OCI-LY1 (cell line): ENCODE data around the gene HUS1B.

Source experiments
- H2AFZ ChIP-seq: fragments of 200-600 bp; sonication (generic), shearing (Covaris generic); 2 replicates; pipeline ENCODE4 v1.6.0; 2014; ENCODE audit warnings: antibody characterized with exemption, mild to moderate bottlenecking, low read length
- H3F3A ChIP-seq: fragments of 200-600 bp; sonication (generic), shearing (Covaris generic); 2 replicates; pipeline ENCODE4 v1.6.0; 2014; ENCODE audit warnings: mild to moderate bottlenecking, antibody characterized with exemption, low read length, moderate library complexity; ENCODE audit not compliant: insufficient read depth
- H3K27ac ChIP-seq: fragments of 200-600 bp; sonication (generic); 2 replicates; pipeline ENCODE4 v1.5.1; 2014; ENCODE audit warnings: low read length, mixed run types, mild to moderate bottlenecking, low read depth; ENCODE audit not compliant: poor library complexity, severe bottlenecking
- H3K27me3 ChIP-seq: fragments of 200-600 bp; sonication (generic); 2 replicates; pipeline ENCODE4 v1.6.0; 2014; ENCODE audit warnings: antibody characterized with exemption, mild to moderate bottlenecking, low read length, moderate library complexity; ENCODE audit not compliant: insufficient read depth
- H3K36me3 ChIP-seq: fragments of 200-600 bp; sonication (generic); 2 replicates; pipeline ENCODE4 v1.6.1; 2014; ENCODE audit warnings: mild to moderate bottlenecking, antibody characterized with exemption, low read length, moderate library complexity, mixed read lengths; ENCODE audit not compliant: insufficient read depth
- H3K4me1 ChIP-seq: fragments of 200-600 bp; sonication (generic); 2 replicates; pipeline ENCODE4 v1.5.1; 2014; ENCODE audit warnings: mild to moderate bottlenecking, low read length, moderate library complexity; ENCODE audit not compliant: insufficient read depth, severe bottlenecking
- H3K4me2 ChIP-seq: fragments of 200-600 bp; sonication (generic), shearing (Covaris generic); 2 replicates; pipeline ENCODE4 v1.6.1; 2014; ENCODE audit warnings: low read length
- H3K4me3 ChIP-seq: fragments of 200-600 bp; sonication (generic); 2 replicates; pipeline ENCODE4 v1.5.1; 2014; ENCODE audit warnings: low read length, low read depth, mild to moderate bottlenecking, mixed read lengths; ENCODE audit not compliant: poor library complexity, severe bottlenecking
- H3K79me2 ChIP-seq: fragments of 200-600 bp; shearing (Covaris generic); 2 replicates; pipeline ENCODE4 v1.6.1; 2016; ENCODE audit warnings: mixed run types, low read length, mixed read lengths; ENCODE audit not compliant: insufficient read depth
- H3K9ac ChIP-seq: fragments of 200-600 bp; sonication (generic), shearing (Covaris generic); 2 replicates; pipeline ENCODE4 v1.6.1; 2014; ENCODE audit warnings: mild to moderate bottlenecking, low read length, mixed read lengths
- H3K9me2 ChIP-seq: fragments of 200-600 bp; sonication (generic), shearing (Covaris generic); 2 replicates; pipeline ENCODE4 v1.6.1; 2014; ENCODE audit warnings: low read depth, mild to moderate bottlenecking, low read length, mixed read lengths
- H3K9me3 ChIP-seq: fragments of 200-600 bp; shearing (Covaris generic); 2 replicates; pipeline ENCODE4 v1.6.1; 2014; ENCODE audit warnings: low read length, mixed read lengths
- H4K20me1 ChIP-seq: fragments of 200-600 bp; sonication (generic), shearing (Covaris generic); 2 replicates; pipeline ENCODE4 v1.6.0; 2016; ENCODE audit warnings: mild to moderate bottlenecking, low read length; ENCODE audit not compliant: insufficient read depth
- EZH2 ChIP-seq: fragments of 200-600 bp; sonication (generic), shearing (Covaris generic); IDR thresholded peaks from 2 replicates; pipeline ENCODE4 v1.8.0; 2017; ENCODE audit warnings: borderline replicate concordance, mixed run types, mild to moderate bottlenecking, antibody characterized with exemption, low read length, moderate library complexity, mixed read lengths
- TF ChIP-seq, protein P1 (sequence below): fragments of 200-600 bp; sonication (generic), shearing (Covaris generic); IDR thresholded peaks from 2 replicates; pipeline ENCODE4 v1.5.1; 2017; ENCODE audit warnings: mild to moderate bottlenecking, antibody characterized with exemption, low read length, moderate library complexity, mixed read lengths

Gene HUS1B

DNA sequence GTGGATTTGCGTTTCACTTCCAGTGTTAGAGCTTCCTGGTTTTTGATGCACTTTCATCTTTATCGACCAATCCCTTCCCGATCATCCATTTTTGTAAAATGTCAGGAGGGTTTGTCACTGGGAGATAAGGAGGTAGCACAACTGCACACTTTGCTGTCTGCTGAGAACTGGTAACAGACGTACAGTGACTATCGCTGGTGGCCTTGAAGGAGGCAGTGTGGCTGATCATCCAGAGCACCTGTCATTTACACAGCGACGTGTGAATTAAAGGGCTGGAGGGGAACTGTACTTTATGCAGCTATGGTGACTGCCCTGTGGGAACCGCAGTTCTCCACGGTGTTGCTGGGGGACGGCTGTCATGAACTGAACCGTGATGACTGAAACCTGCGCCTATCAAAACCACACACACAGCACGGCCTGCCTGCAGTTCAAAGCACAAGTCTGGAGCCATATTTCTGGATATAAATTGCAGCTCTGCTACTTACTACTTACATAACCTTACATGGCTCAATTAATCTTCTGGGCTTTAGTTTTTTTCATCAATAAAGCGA, 50.0 kb downstream of the HUS1B start:
- Histone ChIP-seq H3K4me3 (no peak overlapping the region), H3K9ac (no peak overlapping the region)
- TF ChIP-seq, protein P1, sequence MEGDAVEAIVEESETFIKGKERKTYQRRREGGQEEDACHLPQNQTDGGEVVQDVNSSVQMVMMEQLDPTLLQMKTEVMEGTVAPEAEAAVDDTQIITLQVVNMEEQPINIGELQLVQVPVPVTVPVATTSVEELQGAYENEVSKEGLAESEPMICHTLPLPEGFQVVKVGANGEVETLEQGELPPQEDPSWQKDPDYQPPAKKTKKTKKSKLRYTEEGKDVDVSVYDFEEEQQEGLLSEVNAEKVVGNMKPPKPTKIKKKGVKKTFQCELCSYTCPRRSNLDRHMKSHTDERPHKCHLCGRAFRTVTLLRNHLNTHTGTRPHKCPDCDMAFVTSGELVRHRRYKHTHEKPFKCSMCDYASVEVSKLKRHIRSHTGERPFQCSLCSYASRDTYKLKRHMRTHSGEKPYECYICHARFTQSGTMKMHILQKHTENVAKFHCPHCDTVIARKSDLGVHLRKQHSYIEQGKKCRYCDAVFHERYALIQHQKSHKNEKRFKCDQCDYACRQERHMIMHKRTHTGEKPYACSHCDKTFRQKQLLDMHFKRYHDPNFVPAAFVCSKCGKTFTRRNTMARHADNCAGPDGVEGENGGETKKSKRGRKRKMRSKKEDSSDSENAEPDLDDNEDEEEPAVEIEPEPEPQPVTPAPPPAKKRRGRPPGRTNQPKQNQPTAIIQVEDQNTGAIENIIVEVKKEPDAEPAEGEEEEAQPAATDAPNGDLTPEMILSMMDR, result no peak
- TF ChIP-seq EZH2, result no peak

More for the DNA sequence above, 50.0 kb downstream of the HUS1B start:
- no peak overlapping the region for H2AFZ ChIP-seq
- no peak overlapping the region for H3K4me2 ChIP-seq
- H3K9me3 ChIP-seq, result no peaks in the 10 kb centered on the region
- no peaks in the 10 kb centered on the region for H3K9me2 ChIP-seq
- no peaks in the 10 kb centered on the region for H4K20me1 ChIP-seq
- no peaks in the 10 kb centered on the region for H3F3A ChIP-seq
- H3K27me3 ChIP-seq, result no peaks in the 10 kb centered on the region
- no peak overlapping the region for H3K27ac ChIP-seq
- H3K79me2 ChIP-seq, result no peaks in the 10 kb centered on the region
- peaks cover 3% of the 10 kb centered on the region; the same call in 1 of the 2 replicates for H3K36me3 ChIP-seq
- H3K4me1 ChIP-seq, result no peaks in the 10 kb centered on the region
